Right renal cortex interstitium (tissue), 3 donors: ENCODE results near the gene NAMPT. TPM values are rescaled to one million over a fixed set of nuclear protein-coding genes. Genes with fewer than 3 reads are reported as not detected.
"Not testable (repeated sequence)": the region's sequence is repeated elsewhere in the genome, so short reads cannot be mapped to it uniquely, and the experiment has no call there.

Experiments
- DNase-seq, 3 donors: peaks; one replicate each; pipeline ENCODE4 v3.0.0-alpha.2; 2013; ENCODE audit warnings: low read depth in 3 of 3, low spot score in 2 of 3
- polyA plus RNA-seq, 3 donors: library from polyadenylated mRNA; unstranded; fragments of 120-200 nt; gene quantifications; one replicate each; pipeline ENCODE4 v1.2.1, GENCODE V29; 2013; ENCODE audit not compliant: insufficient read length in 3 of 3

Gene NAMPT
- polyA plus RNA-seq, 3 donors = 42.6 to 46.2 (median 45.0) TPM

DNA sequence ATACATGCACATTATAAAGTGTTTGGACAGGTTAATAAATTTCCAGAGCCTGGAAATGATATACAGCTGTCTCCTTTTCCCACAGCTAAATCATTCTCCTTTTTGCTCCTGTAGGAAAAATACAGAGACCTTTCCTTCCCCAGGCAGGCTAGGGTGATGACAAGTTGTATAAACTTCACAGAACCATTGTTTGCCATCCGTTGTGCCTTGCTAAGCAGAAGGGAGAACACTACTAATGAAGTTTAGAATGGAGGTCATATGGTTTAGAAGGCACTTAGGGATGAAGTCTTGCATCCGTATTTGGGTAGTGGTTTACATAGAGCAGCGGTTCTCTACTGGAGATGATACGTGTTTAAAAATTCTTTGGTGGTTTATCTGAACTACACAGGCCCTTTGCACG is 46.0 kb downstream of the NAMPT start:
- no peak for DNase-seq

DNA sequence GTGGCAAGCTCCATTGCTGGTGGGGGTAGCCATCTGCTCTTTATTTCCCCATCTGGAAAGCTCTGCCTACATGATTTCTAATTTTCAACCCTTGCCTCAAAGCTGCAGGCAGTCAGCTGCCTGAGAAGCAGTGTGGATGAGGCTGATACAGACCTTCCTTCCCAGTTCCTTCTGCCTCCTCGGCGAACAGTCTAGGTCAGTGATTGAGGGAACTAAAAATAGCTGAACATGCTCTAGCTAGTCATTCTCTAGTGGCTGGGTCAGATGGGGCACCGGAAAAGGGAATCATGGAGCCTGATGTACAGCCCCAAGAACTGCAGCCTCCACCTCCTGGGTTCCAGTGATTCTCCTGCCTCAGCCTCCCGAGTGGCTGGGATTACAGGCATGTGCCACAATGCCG is 48.7 kb downstream of the NAMPT start:
- no peak for DNase-seq

DNA sequence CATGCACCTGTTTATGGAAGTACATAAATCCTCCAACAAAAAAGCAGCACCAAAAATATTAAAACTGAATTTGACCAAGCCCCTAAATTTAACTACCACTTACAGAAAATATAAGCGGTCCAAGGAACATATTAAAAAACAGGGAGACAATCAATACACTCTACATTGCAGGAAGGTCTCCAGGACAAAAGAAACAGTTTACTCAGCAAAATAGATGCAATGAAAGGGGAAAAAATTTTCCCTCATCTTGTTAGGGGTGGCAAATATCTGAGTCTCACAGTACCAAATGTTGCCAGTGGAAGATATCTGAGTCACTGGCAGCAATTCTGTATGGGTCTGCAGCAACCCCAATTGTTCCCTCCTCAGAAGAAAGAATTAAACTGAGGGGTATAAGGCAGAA is 50.4 kb downstream of the NAMPT start:
- DNase-seq = no peak

DNA sequence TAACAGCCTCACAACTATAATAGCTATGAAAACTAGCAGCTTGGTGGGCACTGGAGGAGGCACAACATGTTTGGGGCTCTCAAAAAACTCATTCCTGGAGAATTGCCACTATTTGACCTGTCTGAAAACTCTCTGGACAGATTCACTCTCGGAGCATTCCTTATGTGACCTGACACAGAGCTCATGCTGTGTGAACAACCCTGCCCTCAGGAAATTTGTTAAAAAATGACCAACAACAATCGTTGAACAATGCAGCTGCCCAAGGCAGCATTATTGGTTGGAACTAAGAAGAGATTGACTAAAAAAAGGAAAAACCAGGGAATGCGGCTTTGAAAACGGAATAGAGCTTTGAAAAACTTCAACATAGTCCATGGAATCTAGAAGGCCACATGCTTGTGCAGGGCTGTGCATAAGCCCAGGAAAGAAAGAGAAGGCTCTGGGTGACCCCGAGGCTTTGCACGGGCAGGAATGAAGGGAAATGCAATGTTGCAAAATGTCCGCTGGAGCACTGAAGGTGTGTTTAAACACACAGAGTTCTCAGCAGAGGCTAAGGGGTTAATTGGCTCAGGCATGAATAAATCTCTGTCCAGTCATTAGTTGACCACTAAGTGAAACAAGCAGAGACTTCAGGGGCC is 52.8 kb downstream of the NAMPT start:
- DNase-seq = no peak

DNA sequence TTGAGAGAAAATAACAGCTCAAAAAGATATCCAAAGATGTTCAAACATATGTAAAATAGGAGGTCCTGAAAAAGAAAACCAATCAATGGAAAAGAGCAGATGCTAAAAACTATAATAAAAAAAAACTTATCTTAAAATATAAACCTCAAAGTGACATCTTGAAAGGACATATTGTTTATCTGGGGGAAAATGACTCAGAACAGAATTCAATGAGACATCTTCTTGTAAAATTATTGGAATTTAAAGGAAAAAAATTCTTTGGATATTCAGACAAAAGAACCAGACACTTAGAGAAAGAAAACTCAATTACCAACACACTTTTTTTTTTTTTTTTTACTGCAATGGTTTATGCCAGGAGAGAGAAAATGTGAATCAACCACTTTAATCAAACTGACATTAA is 58.9 kb downstream of the NAMPT start:
- DNase-seq = no peak

DNA sequence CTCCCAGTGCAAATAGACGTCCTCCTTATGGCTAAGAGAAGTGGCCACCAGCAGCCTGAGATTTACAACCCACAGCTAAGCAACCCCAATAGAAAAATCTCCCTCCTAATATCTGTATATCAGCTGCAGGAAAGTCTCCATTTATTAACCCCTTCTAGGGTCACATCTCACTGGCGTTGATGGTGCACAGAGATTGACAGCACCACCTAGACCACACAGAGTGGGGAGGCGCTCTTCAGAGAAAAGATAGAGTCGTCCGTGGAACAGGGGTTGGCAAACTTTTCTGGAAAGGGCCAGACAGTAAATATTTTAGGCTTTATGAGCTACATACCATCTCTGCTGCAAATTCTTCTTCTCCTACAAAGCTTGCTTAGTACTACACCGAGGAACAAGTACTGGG is 60.0 kb downstream of the NAMPT start:
- DNase-seq = no peak

DNA sequence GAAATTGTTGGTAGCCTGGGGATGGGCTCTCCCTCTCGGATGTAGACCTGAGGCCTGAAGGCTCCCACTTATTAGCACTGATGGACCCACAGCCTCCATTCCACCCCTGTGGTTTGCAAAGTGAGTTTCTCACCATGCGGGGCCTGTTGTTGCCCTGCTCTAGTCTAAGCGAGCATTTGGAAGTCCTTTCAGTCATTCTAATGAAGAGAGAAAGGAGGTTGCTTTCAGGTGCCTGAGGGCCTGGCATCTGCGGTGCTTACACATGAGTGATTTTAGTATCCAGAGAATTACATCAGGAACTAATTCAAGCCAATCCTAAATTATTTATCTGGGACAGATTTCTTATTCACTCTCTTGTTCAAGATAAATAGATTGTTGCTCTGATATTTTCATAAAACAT is 61.6 kb downstream of the NAMPT start:
- DNase-seq = no peak

DNA sequence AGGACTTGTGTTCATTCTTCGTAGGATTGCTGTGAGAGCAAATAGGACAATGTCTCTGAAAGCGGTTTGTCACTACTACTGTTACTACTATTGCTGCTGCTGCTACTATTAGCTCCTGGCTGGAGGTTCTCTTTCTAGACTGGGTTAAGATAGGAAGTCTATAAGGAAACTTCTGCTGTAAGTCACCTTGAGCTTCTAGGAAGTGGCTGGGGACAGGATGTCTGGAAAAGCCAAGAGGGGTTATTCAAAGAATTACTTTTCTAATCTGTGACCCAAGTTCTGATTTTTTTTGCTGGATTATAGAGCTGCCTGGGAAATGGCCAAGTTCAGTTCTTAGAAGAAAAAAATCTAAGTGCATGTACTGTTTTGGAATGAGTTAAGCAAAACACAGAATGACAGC is 62.2 kb downstream of the NAMPT start:
- DNase-seq = no peak

DNA sequence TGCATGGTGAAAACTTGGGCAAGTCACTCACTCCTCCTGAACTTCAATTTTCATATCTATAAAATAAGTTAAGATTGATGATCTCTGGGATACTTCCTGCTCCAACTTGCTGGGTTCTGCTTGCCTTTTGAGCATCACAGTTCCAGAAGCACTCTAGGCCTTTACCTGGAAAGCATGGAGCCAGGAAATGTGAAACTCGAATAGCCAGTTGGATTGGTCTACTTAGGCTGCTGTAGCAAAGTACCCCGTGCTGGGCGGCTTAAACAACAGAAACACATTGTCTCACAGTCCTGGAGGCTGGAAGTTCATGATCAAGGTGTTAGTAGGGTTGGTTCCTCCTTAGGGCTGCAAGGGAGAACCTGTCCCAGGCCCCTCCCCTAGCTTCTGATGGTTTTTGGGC is 64.5 kb downstream of the NAMPT start:
- no peak for DNase-seq

DNA sequence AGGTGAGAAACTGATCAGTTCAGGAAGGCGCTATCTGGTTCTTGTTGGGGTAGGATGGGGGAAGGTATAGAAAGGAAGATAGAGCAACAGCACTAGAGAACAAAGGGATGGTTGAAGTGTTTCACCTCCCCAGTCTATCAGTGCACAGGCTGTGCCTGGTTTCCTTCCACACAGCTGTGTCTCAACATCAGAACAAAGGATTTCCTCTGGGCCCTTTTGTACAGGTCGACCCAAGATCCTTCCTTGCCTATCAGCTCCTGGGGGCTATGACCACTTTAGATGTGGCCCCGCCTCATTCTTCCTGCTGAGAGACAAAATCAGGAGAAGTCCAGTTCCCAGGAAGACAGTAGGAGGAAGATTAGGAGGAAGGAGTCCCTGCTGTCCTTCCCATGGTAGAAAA is 65.6 kb downstream of the NAMPT start:
- DNase-seq = no peak

DNA sequence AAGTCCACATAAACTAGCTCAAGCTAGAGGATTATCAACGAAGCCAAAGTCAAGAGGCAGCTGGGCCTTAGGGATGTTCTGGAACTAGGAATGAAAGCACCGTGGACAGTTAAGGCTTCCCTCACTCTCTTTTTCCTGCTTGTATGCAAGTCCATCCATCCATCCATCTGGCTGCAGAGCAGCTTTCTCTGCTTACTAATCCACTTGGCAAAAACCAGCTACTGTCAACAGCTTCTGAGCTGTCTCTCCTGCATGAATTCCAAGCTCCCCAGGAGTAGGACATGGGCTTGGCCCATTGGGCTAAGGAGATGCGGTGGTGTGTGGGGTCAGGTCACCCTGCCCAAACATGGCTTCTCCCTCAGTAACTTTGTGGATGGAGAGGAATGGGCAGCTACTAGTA is 66.2 kb downstream of the NAMPT start:
- no peak for DNase-seq

DNA sequence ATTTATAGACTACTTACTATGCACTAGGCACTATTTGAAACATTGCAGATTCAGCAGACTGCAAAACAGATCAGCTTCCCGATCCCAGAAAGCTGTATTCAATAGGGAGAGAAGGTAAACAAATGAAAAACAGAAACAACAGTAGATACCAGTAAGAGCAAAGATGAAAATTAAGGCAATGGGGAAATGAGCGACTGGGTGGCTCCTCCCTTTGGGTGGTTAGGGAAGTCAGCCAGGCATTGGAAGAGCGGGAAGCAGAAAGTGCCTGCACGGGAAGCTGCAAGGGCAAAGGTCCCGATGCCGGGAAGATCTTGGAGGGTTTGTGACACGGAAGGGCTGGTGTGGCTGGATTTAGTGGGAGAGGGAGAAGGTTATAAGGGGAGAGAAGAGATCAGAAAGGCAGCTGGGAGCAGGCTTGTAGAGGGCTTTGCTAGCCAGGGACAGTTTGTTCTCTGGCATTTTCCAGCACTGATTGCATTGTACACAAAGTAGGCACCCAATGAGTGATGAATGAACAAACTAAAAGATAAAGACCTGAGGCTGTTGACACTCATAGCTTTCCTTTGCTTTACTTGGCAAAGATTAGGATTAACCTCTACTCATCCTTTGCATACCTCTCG is 67.8 kb downstream of the NAMPT start:
- no peak for DNase-seq

DNA sequence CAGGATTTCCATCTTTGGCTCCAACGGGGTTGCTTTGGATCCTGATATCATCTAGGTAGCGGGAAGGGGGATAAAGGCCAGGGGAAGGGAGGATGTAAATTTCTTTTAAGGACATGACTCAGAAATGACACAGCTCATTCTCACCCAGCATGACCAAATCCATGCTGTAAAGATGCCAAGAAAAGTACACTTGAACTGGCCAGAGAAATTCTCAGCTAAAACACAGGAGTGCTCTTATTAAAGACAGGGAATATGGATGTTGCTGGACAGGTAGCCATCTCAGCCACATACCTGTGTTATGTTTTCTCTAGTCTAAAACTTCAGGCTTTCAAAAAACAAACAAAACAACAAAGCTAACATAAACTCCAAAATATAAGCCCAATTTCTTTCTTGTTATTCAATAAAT is 68.3 kb downstream of the NAMPT start:
- peak in 1 of 3 donors; percentile 4 for DNase-seq

DNA sequence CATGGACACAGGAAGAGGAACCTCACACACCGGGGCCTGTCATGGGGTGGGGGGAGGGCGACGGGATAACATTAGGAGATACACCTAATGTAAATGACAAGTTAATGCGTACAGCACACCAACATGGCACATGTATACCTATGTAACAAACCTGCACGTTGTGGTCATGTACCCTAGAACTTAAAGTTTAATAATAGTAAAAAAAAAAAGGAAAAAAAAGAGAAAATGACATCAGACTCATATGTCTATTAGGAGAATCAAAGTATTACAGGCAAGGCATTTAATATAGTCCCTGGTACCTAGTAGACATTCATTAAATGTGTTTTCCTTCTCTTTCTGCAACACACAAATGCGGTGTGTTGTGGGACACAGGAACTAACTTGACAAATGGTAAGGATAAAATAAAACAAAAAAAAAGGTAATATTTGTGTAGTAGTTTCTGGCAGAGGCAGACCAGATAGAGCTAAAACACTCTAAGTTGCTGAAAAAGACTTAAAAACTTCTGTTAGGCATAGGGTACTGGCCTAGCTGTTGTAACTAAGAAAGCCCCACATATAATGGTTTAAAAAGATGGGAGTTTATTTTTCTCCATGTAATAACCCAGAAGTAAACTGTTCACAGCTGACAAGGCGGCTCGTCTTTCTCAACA is 68.8 kb downstream of the NAMPT start:
- DNase-seq = no peak

DNA sequence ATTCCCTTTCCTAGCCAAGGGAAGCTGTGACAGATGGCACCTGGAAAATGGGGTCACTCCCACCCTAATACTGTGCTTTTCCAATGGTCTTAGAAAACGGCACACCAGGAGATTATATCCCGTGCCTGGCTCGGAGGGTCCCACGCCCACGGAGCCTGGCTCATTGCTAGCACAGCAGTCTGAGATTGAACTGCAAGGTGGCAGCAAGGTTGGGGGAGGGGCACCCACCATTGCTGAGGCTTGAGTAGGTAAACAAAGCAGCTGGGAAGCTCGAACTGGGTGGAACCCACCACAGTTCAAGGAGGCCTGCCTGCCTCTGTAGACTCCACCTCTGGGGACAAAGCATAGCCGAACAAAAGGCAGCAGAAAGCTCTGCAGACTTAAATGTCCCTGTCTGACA is 75.8 kb downstream of the NAMPT start:
- not testable (repeated sequence) for DNase-seq

DNA sequence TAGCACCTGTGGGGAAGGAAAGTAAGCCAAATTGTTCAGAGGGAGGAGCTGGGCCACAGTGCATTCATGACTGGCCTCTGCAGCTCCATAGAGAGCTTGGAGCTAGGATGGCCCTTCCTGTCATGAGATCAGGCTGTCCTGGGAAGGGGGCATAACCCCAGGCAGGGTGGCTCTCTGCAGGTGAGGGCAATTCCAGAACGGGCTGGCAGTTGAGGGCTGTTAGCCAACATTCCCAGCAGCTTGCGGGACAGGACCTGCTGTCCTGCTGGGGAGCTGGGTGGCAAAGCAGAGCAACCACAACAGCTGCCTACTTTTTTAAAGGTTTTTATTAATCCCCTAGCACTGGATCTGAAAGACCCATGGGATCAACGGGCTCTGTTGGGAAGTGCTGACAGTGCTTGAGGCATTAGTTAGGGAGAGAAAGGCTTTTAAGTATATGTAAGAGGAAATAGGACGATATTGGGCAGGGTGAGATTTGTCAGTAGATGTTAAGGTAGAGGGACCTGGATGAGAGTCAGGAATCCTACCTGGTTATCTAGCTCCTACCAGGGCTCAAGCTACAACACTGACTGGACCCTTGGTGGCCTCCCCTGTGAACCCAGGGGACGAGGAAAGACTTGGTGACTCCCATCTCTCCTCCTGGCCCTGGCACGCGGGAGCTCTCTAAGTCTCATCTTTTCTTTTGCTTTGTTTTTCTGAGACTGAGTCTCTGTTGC is 77.8 kb downstream of the NAMPT start:
- DNase-seq = no peak

DNA sequence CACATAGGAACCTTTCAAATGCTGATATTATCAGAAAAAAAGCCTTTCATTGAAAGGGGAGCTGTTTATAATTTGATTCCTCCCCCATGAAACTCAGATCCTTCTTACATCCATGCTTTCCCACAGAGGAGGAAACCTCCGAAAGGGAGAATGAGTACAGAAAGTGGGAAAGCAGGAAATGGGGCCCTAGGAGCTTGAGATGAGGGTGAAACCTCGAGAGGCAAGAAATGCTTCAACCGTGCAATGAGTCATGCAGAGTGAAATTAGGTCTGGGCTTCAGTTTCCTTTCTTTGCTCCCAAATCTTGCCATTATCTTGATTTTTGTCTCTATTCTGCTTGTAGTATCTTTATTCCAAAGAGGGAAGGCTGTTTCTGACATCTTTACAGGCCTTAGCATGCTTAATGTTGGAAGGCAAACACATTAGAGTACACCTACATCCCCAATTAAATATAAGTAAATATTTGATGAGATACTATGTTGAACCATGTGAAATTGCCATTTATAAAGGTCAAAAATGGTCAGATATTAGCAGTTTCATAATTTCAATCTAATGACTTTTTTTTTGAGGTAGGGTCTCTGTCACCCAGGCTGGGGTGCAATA is 79.1 kb downstream of the NAMPT start:
- DNase-seq = no peak

DNA sequence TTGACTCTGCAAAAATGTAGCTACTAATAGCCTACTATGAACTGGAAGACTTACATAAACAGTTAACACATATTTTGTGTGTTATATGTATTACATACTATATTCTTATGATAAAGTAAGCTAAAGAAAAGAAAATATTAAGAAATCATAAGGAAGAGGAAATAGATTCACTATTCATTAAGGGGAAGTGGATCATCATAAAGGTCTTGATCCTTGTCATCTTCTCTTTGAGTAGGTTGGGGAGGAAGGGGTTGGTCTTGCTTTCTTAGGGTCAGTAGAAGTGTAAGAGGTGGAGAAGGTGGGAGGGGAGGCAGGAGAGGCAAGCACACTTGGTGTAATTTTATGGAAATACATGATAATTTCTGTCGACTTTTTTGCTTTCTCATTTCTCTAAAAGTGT is 81.3 kb downstream of the NAMPT start:
- DNase-seq = no peak

DNA sequence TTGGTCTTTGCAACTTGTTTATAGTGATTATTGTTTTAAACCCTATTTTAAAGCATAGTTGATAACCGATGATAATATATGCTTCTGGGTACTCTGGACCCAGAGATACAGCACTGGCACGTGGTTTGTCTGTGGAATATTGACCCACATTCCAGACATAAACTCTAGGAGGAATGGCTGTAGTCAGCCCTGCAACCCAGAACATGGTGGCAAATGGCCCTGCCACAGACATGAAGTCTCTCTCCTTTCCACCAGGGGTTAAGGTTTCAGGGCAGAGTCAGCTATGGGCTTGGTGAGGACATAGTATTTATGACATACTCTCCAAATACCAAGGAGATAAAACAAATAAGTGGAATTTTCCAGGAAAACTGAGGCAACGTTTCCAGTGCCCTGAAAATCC is 83.6 kb downstream of the NAMPT start:
- no peak for DNase-seq

DNA sequence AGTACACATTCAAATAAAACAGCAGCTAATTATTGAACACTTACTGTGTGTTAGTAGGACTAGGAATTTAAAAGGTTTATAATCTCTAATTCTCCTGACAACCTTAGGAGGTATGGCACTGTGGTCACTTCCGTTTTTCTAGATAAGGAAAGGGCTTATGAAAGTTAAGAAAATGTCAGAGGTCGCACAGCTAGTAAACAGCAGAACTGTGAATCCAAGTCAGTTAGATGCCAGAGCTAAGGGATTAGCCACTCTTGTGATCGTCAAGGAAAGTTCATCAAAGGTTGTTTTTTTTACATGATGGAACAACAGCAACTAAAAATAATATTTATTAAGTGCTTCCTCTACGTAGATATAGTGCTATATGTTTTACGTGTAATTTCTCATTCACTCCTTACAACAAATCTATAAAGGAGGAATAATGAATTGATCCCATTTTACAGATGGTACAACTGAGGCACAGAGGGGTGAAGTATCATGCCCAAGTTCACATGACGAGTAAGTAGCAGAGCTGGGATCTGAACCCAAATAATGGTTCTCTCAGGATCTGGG is 84.9 kb downstream of the NAMPT start:
- no peak for DNase-seq

DNA sequence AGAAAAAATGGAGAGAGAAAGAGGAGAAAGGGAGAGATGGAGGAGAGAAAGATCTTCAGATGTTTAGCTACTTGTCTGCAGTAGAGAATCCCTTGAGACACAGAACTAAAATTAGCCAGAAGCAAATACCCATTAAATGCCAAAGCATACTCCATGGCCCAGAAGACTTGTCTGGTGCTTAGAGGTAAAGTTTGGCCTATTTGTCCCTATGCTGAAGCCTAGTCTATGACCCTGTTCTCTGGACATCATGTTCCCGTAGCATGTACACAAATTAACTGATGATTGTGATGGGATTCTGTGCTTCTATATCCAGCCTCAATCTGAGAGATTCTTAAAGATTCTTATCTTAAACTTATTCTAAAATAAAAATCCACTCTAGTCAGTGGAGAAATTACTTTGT is 85.8 kb downstream of the NAMPT start:
- no peak for DNase-seq
